ENCODE data around the gene SERPINA10.
"Not testable (repeated sequence)": the region's sequence is repeated elsewhere in the genome, so short reads cannot be mapped to it uniquely, and the experiment has no call there.

Gene SERPINA10

GRCh38 chr14:94269156-94269555, 23.9 kb downstream of the SERPINA10 start:
- H3K4me3 Mint-ChIP-seq, result no peak overlapping the region
- no peak overlapping the region for H3K27ac Mint-ChIP-seq
- H3K36me3 Mint-ChIP-seq, result no peaks in the 10 kb centered on the region
- no peak for ATAC-seq
- no peaks in the 10 kb centered on the region for H3K4me1 Mint-ChIP-seq
- no peaks in the 10 kb centered on the region for H3K9me3 Mint-ChIP-seq
- H3K27me3 Mint-ChIP-seq, result peaks cover 19% of the 10 kb centered on the region

- ATAC-seq, H3K27ac Mint-ChIP-seq, H3K9me3 Mint-ChIP-seq, H3K4me1 Mint-ChIP-seq, H3K4me3 Mint-ChIP-seq, H3K36me3 Mint-ChIP-seq: not testable (repeated sequence)
- peaks cover 19% of the 10 kb centered on the region for H3K27me3 Mint-ChIP-seq
Measured at GRCh38 chr14:94268582-94268981, 24.5 kb downstream of the SERPINA10 start.

- no peak overlapping the region for H3K27ac Mint-ChIP-seq
- no peaks in the 10 kb centered on the region for H3K36me3 Mint-ChIP-seq
- no peak overlapping the region for H3K4me3 Mint-ChIP-seq
- no peak for ATAC-seq
- peaks cover 8% of the 10 kb centered on the region for H3K9me3 Mint-ChIP-seq
- H3K27me3 Mint-ChIP-seq, result peaks cover 19% of the 10 kb centered on the region
- no peaks in the 10 kb centered on the region for H3K4me1 Mint-ChIP-seq
Measured at GRCh38 chr14:94267352-94267751, 25.7 kb downstream of the SERPINA10 start.

GRCh38 chr14:94264195-94264594, 28.9 kb downstream of the SERPINA10 start:
- peaks cover 11% of the 10 kb centered on the region for H3K9me3 Mint-ChIP-seq
- not testable (repeated sequence) for H3K36me3 Mint-ChIP-seq, H3K27ac Mint-ChIP-seq, H3K4me1 Mint-ChIP-seq, H3K4me3 Mint-ChIP-seq, ATAC-seq
- peaks cover 19% of the 10 kb centered on the region for H3K27me3 Mint-ChIP-seq

GRCh38 chr14:94244182-94244581, 48.9 kb downstream of the SERPINA10 start:
- Mint-ChIP-seq H3K27ac (no peak overlapping the region), H3K9me3 (no peaks in the 10 kb centered on the region), H3K4me1 (no peaks in the 10 kb centered on the region), H3K36me3 (no peaks in the 10 kb centered on the region), H3K27me3 (peaks cover under 1% of the 10 kb centered on the region), H3K4me3 (no peak overlapping the region)
- no peak for ATAC-seq

- Mint-ChIP-seq H3K4me3 (no peak overlapping the region), H3K4me1 (peaks cover 6% of the 10 kb centered on the region), H3K9me3 (peaks cover 4% of the 10 kb centered on the region), H3K27me3 (no peaks in the 10 kb centered on the region), H3K36me3 (no peaks in the 10 kb centered on the region), H3K27ac (no peak overlapping the region)
- ATAC-seq, result no peak
Measured at GRCh38 chr14:94239406-94239805, 53.7 kb downstream of the SERPINA10 start.

- no peak overlapping the region for H3K27ac Mint-ChIP-seq
- H3K4me1 Mint-ChIP-seq, result peaks cover 6% of the 10 kb centered on the region
- H3K9me3 Mint-ChIP-seq, result peaks cover 4% of the 10 kb centered on the region
- H3K4me3 Mint-ChIP-seq, result no peak overlapping the region
- no peaks in the 10 kb centered on the region for H3K27me3 Mint-ChIP-seq
- ATAC-seq, result no peak
- no peaks in the 10 kb centered on the region for H3K36me3 Mint-ChIP-seq
Measured at GRCh38 chr14:94237983-94238382, 55.1 kb downstream of the SERPINA10 start.

GRCh38 chr14:94237046-94237445, 56.0 kb downstream of the SERPINA10 start:
- Mint-ChIP-seq H3K4me3 (no peak overlapping the region), H3K9me3 (peaks cover 4% of the 10 kb centered on the region), H3K4me1 (peaks cover 6% of the 10 kb centered on the region), H3K36me3 (no peaks in the 10 kb centered on the region), H3K27ac (no peak overlapping the region), H3K27me3 (no peaks in the 10 kb centered on the region)
- no peak for ATAC-seq

Measured in stimulated activated memory B cell treated with anti-CD40 and anti-IgM and Interleukin-4, amounts not matched to agents 10 μg/mL and 1 μg/mL and 100 μg/mL, for 72 hours (primary cell).